CD4-positive, alpha-beta T cell treated with Interferon alpha-2 for 1 hour (primary cell): ENCODE data around the gene FAM241A.

Experiments used
- DNase-seq, 2 donors: peaks; one replicate each; pipeline ENCODE4 v3.0.0-alpha.2; 2020 to 2022

Gene FAM241A

DNA sequence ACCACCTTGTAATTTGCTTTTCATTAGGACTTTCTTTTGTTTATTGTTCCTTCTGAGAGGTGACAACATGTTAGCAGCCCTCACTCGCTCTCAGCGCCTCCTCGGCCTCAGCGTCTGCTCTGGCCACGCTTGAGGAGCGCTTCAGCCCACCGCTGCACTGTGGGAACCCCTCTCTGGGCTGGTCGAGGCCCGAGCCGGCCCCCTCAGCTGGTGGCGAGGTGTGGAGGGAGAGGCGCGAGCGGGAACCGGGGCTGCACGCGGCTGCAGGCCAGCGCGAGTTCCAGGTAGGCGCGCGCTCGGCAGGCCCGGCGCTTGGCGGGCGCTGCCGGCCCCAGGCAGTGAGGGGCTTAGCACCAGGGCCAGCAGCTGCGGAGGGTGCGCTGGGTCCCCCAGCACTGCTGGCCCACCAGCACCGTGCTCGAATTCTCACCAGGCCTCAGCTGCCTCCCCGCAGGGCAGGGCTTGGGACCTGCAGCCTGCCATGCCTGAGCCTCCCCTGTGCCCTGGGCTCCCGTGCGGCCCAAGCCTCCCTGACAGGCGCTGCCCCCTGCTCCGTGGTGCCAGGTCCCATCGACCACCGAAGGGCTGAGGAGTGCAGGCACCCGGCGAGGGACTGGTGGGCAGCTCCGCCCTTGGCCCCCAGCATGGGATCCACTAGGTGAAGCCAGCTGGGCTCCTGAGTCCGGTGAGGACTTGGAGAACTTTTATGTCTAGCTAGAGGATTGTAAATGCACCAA is 77.1 kb downstream of the FAM241A start:
- no peak for DNase-seq

DNA sequence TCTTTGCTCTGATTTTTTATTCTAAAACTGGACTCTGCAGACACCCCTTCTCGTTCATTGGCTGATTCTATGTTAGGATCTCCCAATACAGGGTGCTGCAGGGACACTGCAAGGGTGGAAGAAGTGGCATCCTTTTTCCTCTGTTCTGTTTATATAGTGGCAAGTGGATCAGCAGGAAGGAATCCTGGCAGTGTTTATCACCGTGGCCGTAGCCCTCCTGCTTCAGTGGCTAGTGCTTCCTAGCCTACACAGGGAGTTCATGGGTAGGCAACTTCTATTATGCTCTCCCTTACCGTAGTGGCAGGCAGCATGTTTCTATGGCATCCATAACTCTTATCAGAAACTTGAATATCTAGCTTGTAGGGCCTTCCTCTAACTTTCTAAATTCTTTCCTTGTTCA is 79.9 kb downstream of the FAM241A start:
- DNase-seq: no peak

DNA sequence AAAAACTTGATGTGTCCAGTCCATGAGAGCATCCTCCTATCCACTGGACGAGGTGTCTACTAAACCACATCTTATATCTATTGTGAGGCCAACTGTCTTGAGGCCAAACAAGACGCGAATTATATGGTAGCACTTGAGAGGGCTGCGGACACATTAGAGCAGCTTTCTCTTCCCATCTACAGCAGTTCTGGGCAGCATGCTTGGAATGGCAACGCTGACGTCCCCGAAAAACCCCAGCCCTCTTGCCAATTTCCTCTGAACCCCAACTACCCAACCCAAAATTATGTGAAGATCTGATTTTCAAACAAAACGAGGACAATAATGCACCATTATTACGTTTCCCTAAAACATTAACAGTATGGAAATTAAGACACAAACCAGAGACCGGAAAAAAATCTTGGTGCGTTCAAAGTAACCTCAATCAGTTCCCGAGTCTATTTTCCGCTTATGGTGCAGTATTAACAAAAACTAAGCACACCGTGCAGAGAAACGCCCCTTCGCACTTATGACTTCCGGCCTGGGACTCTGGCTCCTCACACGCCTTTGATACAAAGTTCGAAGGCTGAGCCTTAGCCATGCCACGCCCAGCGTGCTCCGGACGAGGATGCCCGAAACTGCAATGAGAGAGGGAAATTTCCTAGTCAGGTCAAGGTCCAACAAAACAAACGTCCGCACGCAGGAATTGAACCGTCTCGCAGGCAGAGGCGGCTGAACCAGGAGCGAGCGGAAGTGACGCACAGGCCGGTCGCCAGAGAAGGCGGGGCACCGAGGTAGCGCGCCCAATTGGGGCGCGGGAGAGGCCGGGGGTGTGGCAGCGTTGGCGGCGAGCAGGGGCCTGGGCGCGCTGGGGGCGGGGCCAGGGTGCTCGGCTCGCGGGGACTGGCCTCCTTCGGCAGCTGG is 85.9 kb downstream of the FAM241A start:
- peak; percentile 95 to 96 for DNase-seq

DNA sequence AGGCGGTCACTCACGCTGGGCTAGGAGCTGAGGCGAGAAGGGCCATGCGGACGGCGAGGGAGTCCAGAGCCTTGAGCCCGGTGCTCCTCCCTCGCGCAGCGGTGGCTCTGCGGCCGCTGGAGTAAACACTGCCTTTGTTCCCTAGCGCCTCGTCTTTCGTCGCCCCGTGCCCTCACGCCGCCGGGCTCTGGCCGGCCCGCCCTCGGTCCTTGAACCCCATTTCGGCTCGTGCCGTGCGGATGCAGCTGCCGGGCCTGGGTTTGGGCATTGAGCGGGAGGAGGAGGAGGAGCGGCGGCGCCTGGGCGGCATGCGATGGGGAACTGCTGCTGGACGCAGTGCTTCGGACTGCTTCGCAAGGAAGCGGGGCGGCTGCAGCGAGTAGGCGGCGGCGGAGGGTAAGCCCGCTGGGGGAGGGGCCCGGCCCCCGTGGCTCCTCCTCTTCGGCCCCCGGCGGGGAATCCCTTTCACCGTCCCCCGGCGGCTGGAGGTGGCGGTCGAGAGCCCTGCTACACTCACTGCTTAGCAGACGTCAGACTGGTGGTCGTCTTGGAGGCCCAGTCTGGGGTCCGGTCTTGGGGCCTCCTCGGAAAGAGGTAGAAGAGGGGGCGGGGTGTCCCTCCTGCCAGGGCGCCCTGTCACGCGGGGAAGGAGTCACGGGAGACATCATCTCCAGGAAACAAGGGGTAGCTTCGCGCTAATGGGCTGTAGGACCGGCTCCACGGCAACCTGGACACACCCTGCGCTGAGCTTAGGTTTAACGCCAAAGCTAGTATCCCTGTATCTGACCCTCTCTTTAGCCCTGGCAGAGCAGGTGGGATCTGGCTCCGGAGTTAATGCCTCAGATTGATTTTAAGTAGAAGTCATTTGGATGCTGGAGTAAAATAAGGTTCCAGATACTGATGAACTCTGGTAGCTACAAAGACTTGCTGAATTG is 86.8 kb downstream of the FAM241A start, which contains the start of gene AP1AR:
TSS of gene AP1AR (plus strand) at position 9 of the 935 bp plus-strand sequence. CDS start at position 314, 305 bp downstream.
- DNase-seq: peak; percentile 83 to 86

DNA sequence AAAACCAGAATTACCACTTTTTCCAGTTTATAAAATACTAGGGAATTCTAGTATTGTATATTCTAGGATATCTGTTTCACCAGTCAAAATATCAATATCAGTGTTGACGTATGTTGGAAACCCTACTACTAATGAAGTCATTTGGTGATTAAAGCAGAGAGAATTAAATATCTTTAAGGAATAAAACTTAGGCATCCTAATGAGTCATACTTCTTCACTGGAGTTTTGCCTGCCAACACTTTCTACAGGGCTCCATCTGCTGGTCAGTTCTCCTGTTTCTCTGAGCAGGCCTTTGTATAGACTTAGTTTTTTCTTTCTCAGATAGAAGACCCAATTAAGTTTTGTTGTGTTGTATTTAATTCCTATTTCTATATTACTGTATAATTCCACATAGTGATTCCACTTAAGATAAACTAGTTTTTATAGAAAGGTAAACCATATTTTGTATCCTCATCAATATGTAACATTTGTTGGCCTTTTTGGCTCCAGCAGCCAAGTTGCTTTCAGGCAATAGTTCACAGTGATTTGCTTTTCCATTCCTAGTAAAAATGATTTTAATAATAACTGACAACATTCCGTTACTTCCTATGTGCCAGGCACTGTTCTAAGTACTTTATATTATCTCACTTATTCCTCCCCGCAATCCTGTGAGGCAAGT is 89.8 kb downstream of the FAM241A start:
- DNase-seq: peak; percentile 58 to 76

DNA sequence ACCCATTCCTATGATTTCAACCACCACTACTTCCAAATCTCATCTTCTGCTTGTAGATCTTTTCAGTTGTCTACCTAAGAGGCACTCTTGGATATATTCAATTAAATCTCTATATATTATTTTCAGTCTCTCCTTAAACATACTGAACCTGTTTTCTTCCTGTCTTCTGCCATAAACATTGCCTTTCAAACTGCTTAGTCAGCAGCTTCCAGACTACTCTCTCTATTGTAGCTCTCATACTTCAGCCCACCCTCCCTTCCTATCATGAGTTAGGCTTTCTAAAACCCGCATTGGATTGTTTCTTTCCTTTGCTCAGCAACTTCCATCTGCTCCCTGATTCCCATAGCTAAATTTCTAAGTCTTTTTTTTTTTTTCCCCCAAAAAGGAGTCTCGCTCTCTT is 90.8 kb downstream of the FAM241A start:
- DNase-seq: no peak

DNA sequence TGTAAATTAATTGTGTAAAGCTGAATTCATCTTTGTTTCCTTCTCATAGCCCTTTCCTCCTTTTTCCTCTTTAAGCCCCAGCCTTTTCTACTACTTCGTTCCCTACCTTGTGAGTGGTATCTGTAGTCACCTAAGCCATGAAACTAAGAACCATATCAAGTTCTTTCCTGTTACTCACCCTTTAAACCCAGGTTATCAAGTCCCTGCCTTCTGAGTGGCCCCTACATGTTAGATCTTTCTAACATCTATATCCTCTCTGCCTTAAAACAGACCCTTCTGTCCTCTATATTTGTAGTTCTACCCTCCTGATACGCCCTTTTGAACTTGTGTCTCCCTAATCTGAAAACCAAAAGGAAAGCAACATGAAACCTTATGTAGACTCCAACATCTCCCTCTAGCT is 93.6 kb downstream of the FAM241A start:
- DNase-seq: no peak
